ENCODE data around the gene TMEM175.

DNA sequence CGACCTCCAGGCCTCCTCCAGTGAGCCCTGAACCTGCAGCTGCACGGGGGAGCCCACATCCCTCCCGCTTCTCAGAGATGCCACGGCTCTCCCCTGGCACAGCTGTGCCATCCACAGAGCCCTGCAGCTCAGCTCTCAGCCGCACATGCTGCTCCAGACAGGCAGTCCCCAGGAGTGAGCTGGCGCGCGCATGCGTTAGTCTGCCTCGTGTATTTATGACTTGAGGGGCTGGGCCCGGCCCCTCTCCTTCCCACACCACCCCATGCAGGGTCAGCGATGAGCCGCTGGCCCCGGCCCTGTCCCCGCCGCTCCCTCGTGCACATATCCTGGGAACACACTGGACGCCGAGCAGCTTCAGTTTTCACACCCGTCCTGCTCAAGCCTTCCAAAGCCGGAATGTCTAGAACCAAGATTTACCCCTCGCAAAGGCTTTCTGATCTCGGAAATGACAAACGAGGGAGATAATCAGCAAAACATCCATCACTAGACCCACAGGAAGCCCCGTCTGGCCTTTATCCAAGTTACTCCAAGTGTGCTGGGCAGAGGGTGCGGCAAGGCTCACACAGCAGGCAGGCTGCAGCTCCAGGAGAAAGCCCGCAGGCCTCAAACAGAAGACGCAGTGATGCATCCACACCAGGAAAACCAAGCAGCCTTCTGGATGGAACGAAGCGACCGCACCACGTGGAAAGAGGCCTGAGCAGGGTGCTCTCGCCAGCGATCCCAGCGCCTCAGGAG lies 24.4 kb upstream of the TMEM175 start:
- TF ChIP-seq CTCF (IDR thresholded peaks at IDR 0.05) (no peak), POLR2A (IDR thresholded peaks at IDR 0.05) (no peak)

All from body of pancreas (tissue), 4 donors.